Activated T-cell treated with anti-CD3 and anti-CD28 coated beads for 48 hours (primary cell): Measurements from ENCODE around the gene CCNL2.
A peak's percentile ranks its signal among the peaks of the same experiment; 100 is the strongest.
"Not testable (repeated sequence)": the region's sequence is repeated elsewhere in the genome, so short reads cannot be mapped to it uniquely, and the experiment has no call there.

Source experiments
- DNase-seq: peaks from one replicate; pipeline ENCODE4 v3.0.0-alpha.2; 2020; ENCODE audit warnings: low read depth

Gene CCNL2

DNA sequence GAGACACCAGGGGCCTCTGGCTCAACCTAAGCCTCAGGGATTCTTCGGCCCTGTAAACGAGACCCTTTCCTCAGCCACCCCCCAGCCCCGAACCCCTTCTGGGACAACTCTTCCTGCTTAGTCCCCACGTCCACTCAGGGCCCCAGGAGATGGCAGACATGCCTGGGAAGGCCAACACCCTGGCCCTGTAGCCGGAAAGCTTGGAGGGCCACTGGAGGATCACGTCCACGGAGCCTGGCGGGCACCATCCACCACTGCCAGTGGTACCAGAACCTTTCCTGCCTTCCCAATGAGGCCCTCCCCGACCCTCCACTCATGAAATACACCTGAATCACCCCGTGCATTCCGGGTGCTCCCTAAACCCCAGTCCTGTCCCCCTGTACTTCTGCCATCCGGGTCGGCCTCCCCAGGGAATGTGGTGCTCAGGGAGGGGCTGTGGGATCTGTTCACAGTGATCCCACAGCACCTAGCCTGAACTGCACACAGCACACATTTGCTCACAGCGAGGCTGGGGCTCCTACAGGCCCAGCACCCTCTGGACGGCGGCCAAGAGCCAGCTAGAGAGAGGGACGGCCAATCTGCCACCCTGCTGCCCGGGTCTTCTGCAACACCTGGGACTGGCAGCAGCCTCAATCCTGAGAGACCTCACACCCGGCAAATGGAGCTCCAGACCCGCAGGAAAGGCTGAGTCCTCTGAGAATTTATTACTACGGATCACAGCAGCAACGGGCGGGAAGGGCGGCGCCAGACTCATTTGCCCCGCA lies 25.9 kb downstream of the CCNL2 start:
- DNase-seq: no peak

DNA sequence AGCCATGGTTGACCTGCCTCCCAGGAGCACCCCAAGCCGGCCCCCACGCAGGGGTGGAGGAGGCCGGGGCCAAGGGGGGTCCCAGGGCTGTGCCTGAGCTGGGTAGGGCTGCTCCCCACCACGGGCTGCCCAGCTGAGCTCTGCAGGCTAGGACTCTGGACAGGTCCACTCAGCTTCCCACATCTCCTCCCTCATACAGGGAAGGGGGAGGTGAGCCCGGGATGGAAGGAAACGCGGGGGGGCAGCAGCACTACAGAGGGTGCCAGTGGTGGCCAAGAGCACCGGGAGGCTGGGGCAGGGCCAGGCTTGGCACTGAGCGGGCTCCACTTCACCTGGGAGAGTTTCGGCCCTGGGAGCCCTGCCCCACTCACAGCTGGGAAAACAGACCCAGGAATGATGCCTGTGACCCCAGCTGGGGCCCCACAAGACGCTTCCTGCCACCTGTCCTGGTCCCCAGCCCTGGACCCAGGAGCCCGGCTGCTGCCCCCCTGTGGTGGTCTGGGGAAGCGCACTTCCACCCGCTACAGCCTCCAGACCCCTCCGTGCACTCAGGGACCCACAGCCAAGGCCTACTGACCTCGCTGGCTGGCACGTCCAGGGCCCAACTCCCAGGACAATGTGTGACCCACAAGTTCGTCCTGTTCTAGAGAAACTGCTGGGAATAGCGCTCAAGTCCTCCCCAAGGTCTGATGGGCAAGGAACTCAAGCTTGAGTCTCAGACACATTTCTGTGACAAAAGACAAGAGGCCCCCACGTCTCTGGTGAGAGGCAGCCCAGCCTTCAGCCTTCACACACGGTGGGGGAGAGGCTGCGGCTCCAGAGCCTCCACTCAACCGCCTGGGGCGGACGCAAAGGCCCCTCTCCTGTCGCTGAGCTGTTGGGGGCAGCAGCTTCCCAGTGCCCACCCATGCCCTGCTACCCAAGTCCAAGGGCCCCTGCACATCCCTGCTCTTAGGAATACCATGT lies 27.1 kb downstream of the CCNL2 start:
- peak; percentile 78 for DNase-seq

DNA sequence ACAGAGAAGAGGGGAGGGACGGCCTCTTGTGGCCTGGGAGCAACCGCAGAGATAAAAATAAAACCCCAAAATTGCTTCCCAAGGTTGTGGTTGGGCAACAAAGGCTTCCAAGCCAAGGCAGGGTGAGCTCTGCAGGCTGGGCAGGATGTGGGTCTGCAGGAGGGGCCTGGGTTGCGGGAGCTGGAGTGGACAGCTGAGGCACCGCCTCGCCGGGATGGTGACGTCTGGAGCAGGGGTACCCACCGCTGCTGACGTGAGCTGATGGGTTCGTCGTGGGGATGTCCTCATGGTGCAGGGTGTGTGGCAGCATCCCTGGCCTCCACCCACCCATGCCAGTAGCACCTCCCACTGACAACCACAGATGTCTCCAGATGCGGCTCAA lies 27.8 kb downstream of the CCNL2 start:
- DNase-seq: no peak

DNA sequence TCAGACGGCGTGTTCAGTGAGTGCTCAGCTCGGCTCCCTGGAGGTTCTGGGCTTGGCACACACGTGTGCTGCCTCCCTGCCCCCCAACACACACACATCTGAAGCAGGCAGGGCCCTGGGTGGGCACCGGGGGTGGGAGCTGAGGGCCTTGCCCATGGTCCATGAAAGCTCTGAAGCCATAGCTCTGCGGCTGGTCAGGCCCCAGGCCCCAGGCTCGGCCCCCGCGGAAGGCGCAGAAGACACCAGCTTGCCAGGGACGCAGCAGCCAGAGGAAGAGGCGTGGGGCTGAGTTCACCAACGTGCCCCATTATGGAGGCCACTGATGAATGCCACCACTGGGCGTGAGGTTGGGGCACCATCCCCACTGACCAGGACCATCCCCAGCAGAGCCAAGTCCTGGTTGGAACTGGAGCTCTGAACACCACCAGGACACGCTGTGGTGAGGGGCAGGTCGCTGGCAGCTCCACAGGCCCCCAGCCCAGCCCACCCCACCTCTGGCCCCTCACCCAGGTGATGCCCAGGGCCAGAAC lies 28.3 kb downstream of the CCNL2 start:
- DNase-seq: no peak

DNA sequence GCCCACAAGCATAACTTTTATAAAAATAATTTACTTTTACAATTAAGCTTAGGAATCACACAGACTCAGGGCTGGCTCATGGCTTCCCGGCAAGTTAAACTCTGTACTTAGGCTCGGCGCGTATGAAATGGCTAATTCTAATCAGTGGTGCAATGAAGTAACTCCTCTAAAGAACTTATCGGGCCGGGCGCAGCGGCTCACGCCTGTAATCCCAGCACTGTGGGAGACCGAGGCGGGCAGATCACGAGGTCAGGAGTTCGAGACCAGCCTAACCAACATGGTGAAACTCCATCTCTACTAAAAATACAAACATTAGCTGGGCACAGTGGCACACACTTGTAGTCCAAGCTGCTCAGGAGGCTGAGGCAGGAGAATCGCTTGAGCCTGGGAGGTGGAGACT lies 29.0 kb downstream of the CCNL2 start:
- not testable (repeated sequence) for DNase-seq

DNA sequence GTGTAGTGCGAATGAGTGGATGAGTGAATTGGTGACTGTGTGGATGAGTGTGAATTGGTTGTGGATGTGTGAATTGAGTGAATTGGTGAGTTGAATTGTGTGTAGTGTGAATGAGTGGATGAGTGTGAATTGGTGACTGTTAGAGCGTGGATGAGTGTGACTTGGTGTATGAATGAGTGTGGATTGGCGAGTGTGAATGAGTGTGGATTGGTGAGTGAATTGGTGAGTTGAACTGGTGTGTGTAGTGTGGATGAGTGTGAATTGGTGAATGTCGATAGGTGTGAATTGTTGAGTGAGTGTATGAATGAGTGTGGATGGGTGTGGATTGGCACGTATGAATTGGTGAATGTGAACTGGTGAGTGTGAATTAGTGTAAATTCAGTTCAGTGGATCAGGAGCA lies 31.8 kb downstream of the CCNL2 start:
- DNase-seq: no peak

DNA sequence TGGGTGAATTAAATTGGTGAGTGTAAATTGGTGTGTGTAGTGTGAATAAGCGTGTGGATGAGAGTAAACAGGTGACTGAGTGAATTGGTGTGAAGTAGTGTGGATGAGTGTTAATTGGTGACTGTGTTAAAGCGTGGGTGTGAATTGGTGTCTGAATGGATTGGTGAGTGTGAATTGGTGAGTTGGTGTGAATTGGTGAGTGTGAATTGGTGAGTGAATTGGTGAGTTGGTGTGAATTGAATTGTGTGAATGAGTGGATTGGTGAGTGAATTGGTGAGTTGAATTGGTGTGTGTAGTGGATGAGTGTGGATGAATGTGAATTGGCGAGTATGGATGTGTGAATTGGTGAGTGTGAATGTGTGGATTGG lies 32.5 kb downstream of the CCNL2 start:
- DNase-seq: no peak

DNA sequence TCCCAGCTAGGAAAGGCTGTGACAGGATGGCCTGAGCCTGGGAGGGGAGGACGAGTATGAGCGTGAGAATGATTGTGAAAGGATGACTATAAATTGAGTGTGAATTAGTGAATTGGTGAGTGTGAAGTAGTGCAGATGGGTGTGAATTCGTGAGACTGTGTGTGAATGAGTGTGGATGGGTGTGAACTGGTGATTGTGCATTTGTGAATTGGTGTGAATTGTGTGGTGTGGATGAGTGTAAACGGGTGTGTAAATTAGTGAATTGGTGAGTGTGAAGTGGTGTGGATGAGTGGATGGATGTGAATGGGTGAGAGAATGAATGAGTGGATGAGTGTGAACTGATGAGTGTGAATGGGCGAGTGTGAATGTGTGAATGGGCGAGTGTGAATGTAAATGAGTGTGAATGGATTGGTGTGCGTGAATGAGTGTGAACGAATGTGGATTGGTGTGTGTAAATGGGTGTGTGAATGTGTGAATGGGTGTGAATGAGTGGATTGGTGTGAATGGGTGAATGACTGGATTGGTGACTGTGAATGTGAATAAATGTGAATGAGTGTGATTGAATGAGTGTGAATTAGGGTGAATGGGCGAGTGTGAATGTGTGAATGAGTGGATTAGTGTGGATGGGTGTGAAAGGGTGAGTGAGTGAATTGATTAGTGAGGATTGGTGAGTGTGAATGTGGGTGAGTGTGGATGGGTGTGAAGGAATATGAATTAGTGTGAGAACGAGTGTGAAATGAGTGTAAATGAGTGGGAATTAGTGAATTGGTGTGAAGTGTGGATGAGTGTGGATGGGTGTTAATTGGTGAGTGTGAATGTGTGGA lies 33.0 kb downstream of the CCNL2 start:
- no peak for DNase-seq

DNA sequence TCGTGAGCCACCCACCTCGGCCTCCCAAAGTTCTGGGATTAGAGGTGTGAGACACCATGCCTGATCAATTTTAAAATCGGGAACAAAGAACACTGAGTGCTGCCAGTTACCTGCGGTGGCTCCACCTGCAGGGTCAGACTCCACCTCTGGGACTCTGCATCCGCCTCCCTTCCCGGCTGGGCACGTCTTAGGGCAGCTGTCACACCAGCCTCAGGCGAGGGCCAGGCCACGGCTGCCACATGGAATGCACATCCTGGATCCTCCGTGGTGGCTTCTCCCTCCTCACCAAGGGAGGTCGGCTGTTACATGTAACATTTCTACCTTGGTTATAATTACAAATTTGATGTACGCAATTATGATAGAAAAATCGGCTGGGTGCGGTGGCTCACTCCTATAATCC lies 34.9 kb downstream of the CCNL2 start:
- no peak for DNase-seq

DNA sequence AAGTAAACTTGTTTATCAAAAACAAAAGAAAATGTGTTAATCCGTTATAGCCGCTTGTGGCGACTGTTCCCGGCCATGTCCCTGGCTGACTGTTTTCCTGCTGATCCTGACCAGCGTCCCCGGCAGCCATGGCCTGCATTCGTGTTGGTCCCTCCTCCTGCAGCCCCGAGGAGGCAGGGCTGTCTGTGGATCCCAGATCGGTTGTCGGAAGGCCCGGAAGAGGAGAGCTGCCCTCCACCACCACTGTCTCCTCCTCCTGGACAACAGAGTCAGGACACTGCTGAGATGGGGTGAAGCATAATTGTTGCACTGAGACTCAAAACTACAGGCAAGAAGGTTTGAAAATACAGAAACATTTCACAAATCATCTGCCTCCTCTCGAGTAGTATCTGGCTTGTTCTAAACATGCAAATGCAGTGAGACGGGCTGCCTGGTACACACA lies 37.1 kb downstream of the CCNL2 start:
- no peak for DNase-seq

DNA sequence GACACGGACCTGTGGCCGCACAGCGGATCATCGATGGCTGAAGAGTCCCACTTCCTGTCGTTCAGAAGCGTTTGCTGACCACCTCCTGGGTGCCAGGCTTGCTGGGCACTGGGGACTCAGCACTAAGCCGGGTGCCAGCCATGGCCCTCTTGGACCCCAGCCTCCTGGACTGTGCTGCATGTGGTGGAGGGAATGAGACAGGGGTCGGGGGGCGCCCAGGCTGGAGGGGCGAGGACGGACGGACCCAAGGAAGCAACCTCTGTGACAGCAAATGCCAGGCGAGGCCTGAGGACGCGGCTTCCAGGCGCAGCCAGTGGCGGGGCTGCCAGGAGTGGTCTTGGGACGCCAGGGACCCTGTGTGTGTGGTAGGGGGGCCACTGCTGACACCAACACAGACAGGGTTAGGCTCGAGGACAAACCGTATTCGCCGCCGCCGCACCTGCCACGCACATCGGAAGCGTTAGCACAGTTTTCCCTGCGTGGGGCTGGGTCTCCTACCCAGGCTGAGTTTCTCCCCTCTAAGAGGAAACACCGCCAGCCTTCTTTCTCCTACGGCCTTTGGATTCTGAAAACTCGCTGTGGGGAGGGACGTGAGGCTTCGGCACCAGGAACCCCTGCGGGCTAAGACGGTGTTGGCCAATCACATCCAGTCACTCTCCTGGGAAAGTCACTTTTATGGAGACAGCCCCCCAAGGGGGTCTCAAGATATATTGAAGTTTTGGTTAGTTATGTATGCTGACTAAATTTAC lies 37.7 kb downstream of the CCNL2 start:
- DNase-seq: no peak

DNA sequence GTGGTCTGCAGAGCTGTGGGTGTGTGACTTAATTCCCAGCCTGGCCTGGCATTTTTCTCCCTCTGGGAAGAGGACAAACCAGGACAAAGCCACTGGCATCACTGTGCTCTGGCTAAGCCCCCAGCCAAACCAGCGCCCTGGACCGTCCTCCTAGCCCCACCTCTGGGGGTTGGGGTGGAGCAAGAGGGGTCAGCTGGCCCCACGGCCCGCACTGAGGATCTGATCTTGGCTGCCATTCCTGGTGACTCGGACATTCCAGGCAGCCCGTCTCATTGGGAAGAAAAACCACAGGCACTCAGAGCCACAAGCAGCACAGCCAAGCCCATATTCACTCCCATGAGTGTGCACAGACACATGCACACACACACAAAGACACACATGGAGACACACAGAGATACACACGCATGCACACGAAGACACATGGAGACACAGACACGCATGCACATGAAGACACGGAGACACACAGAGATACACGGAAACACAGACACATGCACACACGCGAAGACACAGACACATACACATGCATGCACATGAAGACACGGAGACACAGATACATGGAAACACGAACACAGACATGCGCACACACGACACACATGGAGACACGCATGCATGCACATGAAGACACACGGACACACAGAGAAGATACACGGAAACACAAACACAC lies 38.5 kb downstream of the CCNL2 start:
- no peak for DNase-seq

DNA sequence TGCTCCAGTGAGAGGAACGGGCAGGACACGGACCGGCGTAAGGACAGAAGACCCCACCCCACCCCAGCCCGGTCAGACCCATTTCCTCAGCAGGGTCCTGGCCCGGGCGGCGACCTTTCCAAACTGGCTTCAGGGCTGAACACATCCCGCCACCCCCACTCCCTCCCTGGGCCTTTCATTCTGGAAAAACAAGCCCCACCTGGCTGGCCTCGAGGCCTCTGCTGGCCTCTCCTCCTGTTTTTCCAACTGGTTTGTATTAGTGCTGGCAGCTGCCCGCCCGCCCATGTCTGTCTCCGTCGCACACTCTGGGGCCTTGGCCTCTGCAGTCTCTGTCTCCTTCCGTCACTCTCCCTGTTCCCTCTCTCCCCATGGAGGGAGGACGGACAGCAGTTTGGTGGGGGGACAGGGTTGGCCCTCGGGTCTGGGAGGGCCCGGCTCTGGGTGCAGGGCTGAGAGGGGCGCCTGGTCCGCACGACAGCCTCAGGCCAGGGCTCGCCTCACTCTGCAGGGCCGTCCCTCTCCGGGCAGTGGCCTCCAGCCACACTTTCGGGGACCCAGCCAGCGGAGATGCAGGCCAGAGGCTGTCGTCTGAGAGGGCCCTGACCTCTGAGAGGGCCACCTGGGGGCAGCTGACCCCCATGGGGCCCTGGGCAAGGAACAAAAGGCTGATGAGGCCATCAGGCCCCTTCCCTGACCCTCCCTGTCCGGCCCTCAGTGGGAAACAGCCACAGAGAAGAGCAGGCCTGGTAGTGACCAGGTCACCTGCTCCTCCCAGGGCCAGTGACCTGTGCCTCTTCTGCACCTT lies 39.3 kb downstream of the CCNL2 start:
- no peak for DNase-seq

DNA sequence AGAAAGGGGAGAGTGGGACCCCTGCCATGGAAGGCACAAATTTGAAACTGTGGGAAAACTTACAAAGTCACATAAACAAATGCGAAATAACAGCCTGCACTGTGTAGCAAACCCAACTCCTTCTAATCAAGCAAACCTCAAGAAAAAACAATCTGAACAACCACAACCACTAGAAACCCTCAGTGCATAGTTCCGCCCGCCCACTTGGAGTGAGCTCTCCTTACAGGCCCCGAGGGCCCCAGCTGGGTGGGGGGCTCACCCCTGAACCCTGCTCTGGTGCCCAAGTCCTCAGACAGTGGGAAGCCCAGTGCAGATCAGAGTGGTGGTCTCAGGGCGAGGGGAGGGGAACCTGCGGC lies 39.8 kb downstream of the CCNL2 start:
- no peak for DNase-seq

DNA sequence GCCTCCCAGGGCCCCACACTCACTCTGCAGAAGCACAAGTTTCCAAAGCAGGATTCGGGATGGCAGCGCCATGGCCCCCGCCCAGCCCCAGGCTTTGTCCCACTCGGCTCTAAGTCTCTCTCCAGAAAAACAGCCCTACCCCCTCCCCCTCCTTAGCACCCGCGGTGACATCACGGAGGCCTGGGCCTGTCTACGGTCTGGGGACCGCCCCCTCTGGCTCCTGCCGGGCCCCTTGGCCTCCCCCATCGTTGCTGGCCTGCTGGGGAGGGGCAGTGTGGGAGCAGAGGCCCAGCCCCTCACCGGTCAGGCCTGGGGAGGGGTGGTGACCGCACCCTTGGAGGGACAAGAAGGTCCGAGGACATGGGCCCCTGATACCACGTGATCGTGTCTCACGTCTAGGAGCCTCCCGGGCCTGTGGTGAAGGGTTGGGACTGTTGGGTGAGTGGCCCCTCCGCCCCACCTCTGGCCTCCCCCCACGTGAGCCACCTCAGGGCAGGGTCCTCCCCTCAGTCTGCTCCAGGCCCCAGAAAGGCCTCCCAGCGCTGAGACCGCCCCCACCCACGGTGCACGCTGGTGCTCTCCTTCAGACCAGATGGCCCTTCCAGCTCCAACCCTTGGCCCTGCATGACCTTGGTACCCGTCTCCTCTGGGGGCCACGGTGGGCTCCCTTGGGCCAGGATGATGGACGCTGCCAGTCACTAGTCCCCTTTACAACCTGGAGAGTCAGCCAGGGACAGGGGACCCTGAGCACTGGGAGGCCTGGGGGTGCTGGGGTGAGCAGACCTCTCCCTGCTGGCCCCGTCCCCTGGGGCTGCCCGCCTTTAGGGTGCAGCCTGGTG lies 40.5 kb downstream of the CCNL2 start, which contains the start of gene MXRA8:
TSS of gene MXRA8 (minus strand) at position 123 of the 839 bp plus-strand sequence. CDS start at position 72, 51 bp downstream.
- no peak for DNase-seq

DNA sequence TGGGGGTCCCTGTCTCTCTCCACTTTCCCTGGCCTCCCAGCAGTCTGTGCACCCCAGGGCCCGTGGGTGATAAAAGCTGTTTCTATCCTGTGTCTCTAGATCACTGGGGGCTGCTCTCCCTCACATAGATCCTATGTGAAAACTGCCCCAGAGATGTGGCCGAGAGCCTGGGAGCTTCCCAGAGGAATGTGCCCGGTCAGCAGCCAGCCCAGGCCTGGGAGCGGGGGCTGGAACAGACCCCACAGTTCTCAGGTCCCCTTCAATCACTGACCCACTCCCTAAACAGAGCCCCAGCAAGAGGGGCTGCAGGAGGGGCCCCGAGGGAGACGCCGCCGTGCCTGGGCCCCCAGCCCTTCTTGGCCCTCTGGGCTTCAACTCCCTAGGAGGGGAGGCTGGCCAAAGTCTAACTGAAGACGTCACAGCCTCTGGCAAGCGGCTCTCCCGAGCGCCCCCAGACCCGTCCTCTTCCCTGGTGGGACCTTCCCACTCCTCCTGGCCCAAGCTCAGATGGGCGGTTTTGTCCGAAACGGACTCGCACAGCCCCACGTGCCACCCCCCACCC lies 41.2 kb downstream of the CCNL2 start:
- no peak for DNase-seq

DNA sequence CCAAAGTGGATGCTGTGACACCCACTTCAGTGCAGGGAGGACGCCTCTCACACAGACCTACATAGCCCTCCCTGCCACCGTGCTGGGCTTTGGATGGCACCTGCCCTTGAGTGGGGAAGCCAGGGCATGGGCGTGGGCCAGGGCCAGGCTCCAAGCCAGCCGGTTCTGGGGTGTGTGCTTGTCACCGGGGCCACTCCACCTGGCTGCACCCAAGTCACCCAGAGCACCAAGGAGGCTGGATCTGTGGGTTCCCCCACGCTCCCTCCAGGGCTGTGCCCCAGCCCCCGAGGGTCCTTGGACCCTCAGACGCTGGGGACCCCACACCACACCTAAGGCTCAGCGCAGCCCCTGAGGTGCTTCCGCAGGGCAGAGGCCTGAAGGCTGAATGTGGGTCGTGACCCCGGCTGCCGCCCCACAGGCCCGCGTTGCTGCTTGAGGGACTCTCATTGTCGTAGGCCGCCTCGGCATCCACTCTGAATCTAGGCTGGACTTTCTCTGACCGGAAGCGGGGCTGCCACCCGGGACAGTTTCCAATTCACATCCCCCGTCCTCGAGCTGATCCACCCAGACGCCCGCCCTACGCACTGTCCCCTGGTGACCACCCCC lies 42.2 kb downstream of the CCNL2 start:
- DNase-seq: no peak

DNA sequence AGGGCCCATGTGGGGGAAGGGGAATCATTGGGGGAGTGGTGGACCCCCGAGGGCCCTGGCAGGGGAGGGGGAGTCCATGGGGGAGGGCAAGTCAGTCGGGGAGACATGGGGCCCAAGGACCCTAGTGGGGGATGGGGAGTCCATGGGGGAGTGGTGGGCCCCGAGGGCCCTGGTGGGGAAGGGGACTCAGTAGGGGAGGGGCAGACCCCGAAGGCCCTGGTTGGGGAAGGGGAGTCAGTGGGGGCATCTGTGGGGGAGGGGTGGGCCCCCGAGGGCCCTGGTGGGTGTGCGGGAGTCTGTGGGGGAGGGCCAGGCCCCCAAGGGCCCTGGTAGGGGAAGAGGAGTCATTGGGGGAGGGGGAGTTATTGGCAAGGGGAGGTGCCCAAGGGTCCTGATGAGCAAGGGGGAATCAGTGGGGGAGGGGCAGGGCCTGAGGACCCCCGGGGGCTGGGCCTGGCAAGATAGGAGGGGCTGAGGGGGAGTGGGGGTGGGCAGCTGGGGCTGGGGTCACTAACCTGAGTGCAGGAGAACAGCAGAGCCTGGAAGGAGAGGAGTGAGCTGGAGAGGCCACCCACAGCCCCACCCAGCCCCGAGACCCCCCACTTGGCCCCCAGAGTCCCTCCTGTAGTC lies 42.9 kb downstream of the CCNL2 start:
- no peak for DNase-seq
